Suprapubic skin (tissue), 4 donors: ENCODE measurements around the gene BRMS1L. TPM values are rescaled to one million over a fixed set of nuclear protein-coding genes. Genes with fewer than 3 reads are reported as not detected.
"Not testable (repeated sequence)": the region's sequence is repeated elsewhere in the genome, so short reads cannot be mapped to it uniquely, and the experiment has no call there.

Experiments used
- DNase-seq, 2 donors: peaks; one replicate each; pipeline ENCODE4 v3.0.0-alpha.2; 2019; ENCODE audit warnings: low spot score in 2 of 2
- H3K27ac ChIP-seq: fragments of 200-600 bp; sonication (generic); one replicate; pipeline ENCODE4 v1.5.1; 2019
- H3K27me3 ChIP-seq: fragments of 200-600 bp; sonication (generic); one replicate; pipeline ENCODE4 v1.5.1; 2019
- H3K36me3 ChIP-seq: fragments of 200-600 bp; sonication (generic); one replicate; pipeline ENCODE4 v1.5.1; 2019
- H3K4me1 ChIP-seq: fragments of 200-600 bp; sonication (generic); one replicate; pipeline ENCODE4 v1.5.1; 2019
- H3K4me3 ChIP-seq: fragments of 200-600 bp; sonication (generic); one replicate; pipeline ENCODE4 v1.5.1; 2019; ENCODE audit warnings: mild to moderate bottlenecking
- H3K9me3 ChIP-seq: fragments of 200-600 bp; sonication (generic); one replicate; pipeline ENCODE4 v1.5.1; 2019
- EP300 ChIP-seq: sonication (generic); formaldehyde crosslinking; IDR thresholded peaks from one replicate; pipeline ENCODE4 v1.6.1; 2017; ENCODE audit warnings: antibody characterized with exemption
- POLR2A ChIP-seq, 2 donors: fragments of 450-650 bp; IDR thresholded peaks; one replicate each; pipeline ENCODE4 v1.6.1; 2017; ENCODE audit warnings: antibody characterized with exemption in 2 of 2, mild to moderate bottlenecking in 2 of 2, moderate library complexity in 2 of 2
- POLR2AphosphoS5 ChIP-seq, 3 donors: sonication (generic); formaldehyde crosslinking; IDR thresholded peaks; one replicate each; pipeline ENCODE4 v1.6.1; 2017; ENCODE audit warnings: antibody characterized with exemption in 3 of 3
- WGBS: methylation state at CpG from one replicate; pipeline ENCODE4 v1.1.5; 2018; 5-methylcytosine and 5-hydroxymethylcytosine counted together
- total RNA-seq, 4 donors: library from RNA; depleted of rRNA; stranded (reverse); fragments of >200 nt; gene quantifications; one replicate each; pipeline ENCODE4 v1.1.0, GENCODE V29; 2016
- TF ChIP-seq, protein P1 (sequence below), 2 donors: fragments of 200-600 bp in 1 of 2; fragments of 450-650 bp in 1 of 2; sonication (generic) in 1 of 2; IDR thresholded peaks; one replicate each; pipeline ENCODE4 v1.5.1; 2016 to 2019; ENCODE audit warnings: antibody characterized with exemption in 2 of 2, mild to moderate bottlenecking in 1 of 2, moderate library complexity in 1 of 2

BRMS1L gene
- total RNA-seq, 4 donors from 2014 or later = 3.5 to 6.6 (median 5.7) TPM

DNA sequence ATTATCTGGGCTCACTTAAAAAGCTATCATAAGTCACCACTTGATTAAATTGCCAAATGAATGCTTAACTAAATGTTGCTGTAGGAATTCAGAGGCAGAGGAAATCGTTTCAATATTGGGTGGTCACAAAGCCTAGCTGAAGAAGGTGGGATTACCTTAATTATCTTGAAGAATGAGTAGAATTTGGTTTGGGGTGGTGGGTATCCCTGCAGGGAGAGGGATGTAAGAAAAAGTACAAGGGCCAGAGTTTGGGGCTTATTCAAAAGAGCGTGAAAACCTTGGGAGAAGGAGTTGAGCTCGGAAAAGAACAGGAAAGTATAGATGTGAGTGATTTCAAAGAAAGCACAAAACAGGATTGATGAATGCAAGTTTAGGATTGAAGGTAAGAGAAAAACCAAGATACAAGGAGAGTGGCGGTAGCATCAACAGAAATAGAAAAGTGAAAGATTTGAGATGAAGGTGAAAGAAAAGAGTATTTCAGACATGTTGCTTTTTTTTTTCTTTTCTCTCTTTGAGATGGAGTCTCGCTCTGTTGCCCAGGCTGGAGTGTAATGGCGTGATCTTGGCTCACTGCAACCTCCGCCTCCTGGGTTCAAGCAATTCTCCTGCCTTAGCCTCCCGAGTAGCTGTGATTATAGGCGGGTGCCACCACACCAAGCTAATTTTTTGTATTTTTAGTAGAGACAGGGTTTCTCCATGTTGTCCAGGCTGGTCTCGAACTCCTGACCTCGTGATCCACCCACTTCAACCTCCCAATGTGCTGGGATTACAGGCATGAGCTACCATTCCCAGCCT, 1.7 kb downstream of the BRMS1L start:
- Histone ChIP-seq H3K4me3 (no peak overlapping the region), H3K4me1 (peaks cover 15% of the 10 kb centered on the region), H3K9me3 (no peaks in the 10 kb centered on the region), H3K27ac (no peak overlapping the region), H3K27me3 (no peaks in the 10 kb centered on the region), H3K36me3 (no peaks in the 10 kb centered on the region)
- WGBS = 90% methylated on average over 11 of the region's 11 CpGs
- no peak for DNase-seq
- TF ChIP-seq POLR2A (IDR thresholded peaks at IDR 0.05) = no peak
- TF ChIP-seq, protein P1, sequence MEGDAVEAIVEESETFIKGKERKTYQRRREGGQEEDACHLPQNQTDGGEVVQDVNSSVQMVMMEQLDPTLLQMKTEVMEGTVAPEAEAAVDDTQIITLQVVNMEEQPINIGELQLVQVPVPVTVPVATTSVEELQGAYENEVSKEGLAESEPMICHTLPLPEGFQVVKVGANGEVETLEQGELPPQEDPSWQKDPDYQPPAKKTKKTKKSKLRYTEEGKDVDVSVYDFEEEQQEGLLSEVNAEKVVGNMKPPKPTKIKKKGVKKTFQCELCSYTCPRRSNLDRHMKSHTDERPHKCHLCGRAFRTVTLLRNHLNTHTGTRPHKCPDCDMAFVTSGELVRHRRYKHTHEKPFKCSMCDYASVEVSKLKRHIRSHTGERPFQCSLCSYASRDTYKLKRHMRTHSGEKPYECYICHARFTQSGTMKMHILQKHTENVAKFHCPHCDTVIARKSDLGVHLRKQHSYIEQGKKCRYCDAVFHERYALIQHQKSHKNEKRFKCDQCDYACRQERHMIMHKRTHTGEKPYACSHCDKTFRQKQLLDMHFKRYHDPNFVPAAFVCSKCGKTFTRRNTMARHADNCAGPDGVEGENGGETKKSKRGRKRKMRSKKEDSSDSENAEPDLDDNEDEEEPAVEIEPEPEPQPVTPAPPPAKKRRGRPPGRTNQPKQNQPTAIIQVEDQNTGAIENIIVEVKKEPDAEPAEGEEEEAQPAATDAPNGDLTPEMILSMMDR (IDR thresholded peaks at IDR 0.05) = no peak
- no peak for TF ChIP-seq POLR2AphosphoS5 (IDR thresholded peaks at IDR 0.05)
- no peak for TF ChIP-seq EP300

GRCh38 chr14:35829449-35829848, 3.3 kb downstream of the BRMS1L start:
- WGBS = 65% methylated on average over 1 of the region's 1 CpG
- peaks cover 15% of the 10 kb centered on the region for H3K4me1 ChIP-seq

DNA sequence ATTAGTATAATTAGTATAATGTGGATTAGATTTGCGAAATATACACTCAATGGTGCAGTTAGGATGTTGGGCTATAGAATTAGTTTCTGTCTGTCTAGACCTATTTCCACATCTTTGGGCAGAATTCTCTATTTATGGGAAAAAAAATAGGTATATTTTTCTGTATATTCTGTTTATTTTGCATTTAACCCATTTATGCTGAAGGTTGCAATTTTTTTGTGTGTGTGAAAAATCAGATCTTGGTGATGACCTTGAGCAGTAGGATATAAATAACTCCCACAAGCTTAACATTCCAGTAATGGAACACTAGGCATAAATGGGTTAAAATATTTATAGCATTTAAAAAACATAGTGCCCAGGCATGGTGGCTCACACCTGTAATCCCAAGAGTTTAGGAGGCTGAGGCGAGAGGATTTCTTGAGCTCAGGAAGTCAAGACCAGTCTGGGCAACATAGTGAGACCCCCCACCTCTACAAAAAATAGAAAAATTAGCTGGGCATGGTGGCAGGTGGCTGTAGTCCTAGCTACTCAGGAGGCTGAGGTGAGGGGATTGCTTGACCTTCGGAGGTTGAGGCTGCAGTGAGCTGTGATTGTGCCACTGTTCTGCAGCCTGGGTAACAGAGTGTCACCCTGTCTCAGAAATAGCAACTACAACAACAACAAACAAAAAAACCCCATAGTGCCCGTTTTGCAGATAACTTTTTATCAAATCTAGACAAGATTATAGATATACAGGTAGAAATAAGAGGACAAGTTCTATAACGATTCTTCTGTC, 9.3 kb downstream of the BRMS1L start:
- H3K4me1 ChIP-seq = no peaks in the 10 kb centered on the region
- no peaks in the 10 kb centered on the region for H3K9me3 ChIP-seq
- no peak overlapping the region for H3K4me3 ChIP-seq
- 82% methylated on average over 5 of the region's 5 CpGs for WGBS
- no peak overlapping the region for H3K27ac ChIP-seq
- H3K36me3 ChIP-seq = peaks cover 32% of the 10 kb centered on the region
- no peaks in the 10 kb centered on the region for H3K27me3 ChIP-seq
- no peak for DNase-seq
- TF ChIP-seq POLR2AphosphoS5 (IDR thresholded peaks at IDR 0.05) (no peak), EP300 (no peak), POLR2A (IDR thresholded peaks at IDR 0.05) (no peak)
- TF ChIP-seq, protein P1 (IDR thresholded peaks at IDR 0.05) = no peak

More at GRCh38 chr14:35829449-35829848, 3.3 kb downstream of the BRMS1L start:
- H3K27ac ChIP-seq = no peak overlapping the region
- peaks cover 5% of the 10 kb centered on the region for H3K36me3 ChIP-seq
- no peak for DNase-seq
- H3K4me3 ChIP-seq = no peak overlapping the region
- H3K27me3 ChIP-seq = no peaks in the 10 kb centered on the region
- TF ChIP-seq POLR2A (IDR thresholded peaks at IDR 0.05) = no peak
- TF ChIP-seq, protein P1 (IDR thresholded peaks at IDR 0.05) = no peak
- no peak for TF ChIP-seq EP300
- TF ChIP-seq POLR2AphosphoS5 (IDR thresholded peaks at IDR 0.05) = no peak
- no peaks in the 10 kb centered on the region for H3K9me3 ChIP-seq

DNA sequence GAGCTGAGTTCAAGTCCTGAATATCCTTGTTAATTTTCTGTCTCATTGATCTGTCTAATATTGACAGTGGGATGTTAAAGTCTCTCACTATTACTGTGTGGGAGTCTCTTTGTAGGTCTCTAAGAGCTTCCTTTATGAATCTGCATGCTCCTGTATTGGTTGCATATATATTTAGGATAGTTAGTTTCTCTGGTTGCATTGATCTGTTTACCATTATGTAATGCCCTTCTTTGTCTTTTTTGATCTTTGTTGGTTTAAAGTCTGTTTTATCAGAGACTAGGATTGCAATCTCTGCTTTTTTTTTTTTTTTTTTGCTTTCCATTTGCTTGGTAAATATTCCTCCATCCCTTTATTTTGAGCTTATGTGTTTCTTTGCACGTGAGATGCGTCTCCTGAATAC, 15.6 kb downstream of the BRMS1L start:
- H3K4me1 ChIP-seq, H3K27me3 ChIP-seq, H3K4me3 ChIP-seq, DNase-seq, H3K9me3 ChIP-seq, H3K27ac ChIP-seq: not testable (repeated sequence)
- 100% methylated on average over 2 of the region's 2 CpGs for WGBS
- peaks cover 64% of the 10 kb centered on the region for H3K36me3 ChIP-seq

GRCh38 chr14:35842245-35842644, 16.1 kb downstream of the BRMS1L start:
- H3K36me3 ChIP-seq = peaks cover 62% of the 10 kb centered on the region
- WGBS = 91% methylated on average over 2 of the region's 2 CpGs
- H3K4me1 ChIP-seq, DNase-seq, H3K27me3 ChIP-seq, H3K4me3 ChIP-seq, H3K27ac ChIP-seq, H3K9me3 ChIP-seq: not testable (repeated sequence)

DNA sequence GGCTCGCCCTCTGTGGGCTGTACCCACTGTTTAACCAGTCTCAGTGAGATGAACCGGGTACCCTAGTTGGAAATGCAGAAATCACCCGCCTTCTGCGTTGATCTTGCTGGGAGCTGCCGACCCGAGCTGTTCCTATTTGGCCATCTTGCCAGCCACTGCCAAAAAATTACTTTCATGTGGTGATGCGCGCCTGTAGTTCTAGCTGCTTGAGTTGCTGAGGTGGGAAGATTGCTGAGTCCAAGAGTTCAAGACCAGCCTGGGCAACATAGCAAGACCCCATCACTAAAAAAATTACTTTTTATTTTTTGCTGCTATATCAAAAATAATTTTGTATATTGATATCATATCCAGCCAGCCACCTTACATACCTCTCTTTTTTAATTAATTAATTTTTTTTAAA, 18.4 kb downstream of the BRMS1L start:
- Histone ChIP-seq H3K27ac (no peak overlapping the region), H3K4me1 (no peaks in the 10 kb centered on the region), H3K4me3 (no peak overlapping the region), H3K27me3 (no peaks in the 10 kb centered on the region), H3K9me3 (peaks cover 10% of the 10 kb centered on the region), H3K36me3 (peaks cover 59% of the 10 kb centered on the region)
- no peak for DNase-seq
- WGBS = 93% methylated on average over 8 of the region's 8 CpGs
- TF ChIP-seq POLR2A (IDR thresholded peaks at IDR 0.05) (no peak), EP300 (no peak), POLR2AphosphoS5 (IDR thresholded peaks at IDR 0.05) (no peak)
- TF ChIP-seq, protein P1 (IDR thresholded peaks at IDR 0.05) = no peak
